Measurements from ENCODE around the gene COX14. TPM values are rescaled to one million over a fixed set of nuclear protein-coding genes. Genes with fewer than 3 reads are reported as not detected.
A peak's percentile ranks its signal among the peaks of the same experiment; 100 is the strongest.

The COX14 gene
- total RNA-seq (2021; ENCODE audit: unreplicated experiment) (41.0 TPM), Bru-seq, nascent RNA (percentile 79 among the genes with signal in this experiment), BruChase-seq, experiment 1, labeled RNA remaining after a 6-hour chase (percentile 91 among the genes with signal in this experiment), BruChase-seq, experiment 2, labeled RNA remaining after a 2-hour chase (percentile 87 among the genes with signal in this experiment)
- polyA plus RNA-seq (2012): 52.7 and 58.8 TPM in 2 replicates
- long read RNA-seq, transcript COX14-203 (2 exons, 739 nt): major isoform, 15 of 18 reads
- long read RNA-seq, partial matches to known transcripts: 3 of 18 reads
- long read RNA-seq, other reads (novel, unspliced or antisense): 0 of 18 reads

GRCh38 chr12:50111693-50112455, at the start of gene COX14:
TSS of gene COX14 (plus strand) at chr12:50112236. CDS start at chr12:50120044, 7,808 bp downstream.
- no peaks in the 10 kb centered on the region for H3K9me3 ChIP-seq (ENCODE audit: control insufficient read depth in 1 of 2, insufficient read depth in 1 of 2, low read depth in 1 of 2, low read length in 2 of 2)
- no peaks in the 10 kb centered on the region for H3K27me3 ChIP-seq (ENCODE audit: insufficient read depth, low read length)
- POLR2A ChIA-PET: interaction anchor here (0.6 to 2.8 kb wide), 13 partner anchors 8 to 370 kb away, joined by 3 to 20 read pairs (median 4); partner anchors contain the start of genes CERS5, GPD1, LIMA1 and SMARCD1
- DNase-seq (ENCODE audit: low read depth, low spot score) (peak; percentile 99), ATAC-seq (peak; percentile 90)
- no peak within 1 kb of the TSS for H2AFZ ChIP-seq (ENCODE audit: low read depth, low read length, poor library complexity, severe bottlenecking)
- RAD21 ChIA-PET (ENCODE audit: low non-redundant PET in 1 of 2, low total read pairs in 2 of 2, uncharacterized antibody in 2 of 2, unreplicated experiment in 2 of 2): interaction anchor here (0.5 to 1.7 kb wide), 9 partner anchors 27 to 203 kb away, joined by 3 to 7 read pairs (median 3); partner anchors contain the start of genes CERS5 (in 1 of the 2) and SMARCD1 (in 1 of the 2)
- peak within 1 kb of the TSS; percentile 85 for H3K9ac ChIP-seq (ENCODE audit: low read length)
- H3K4me1 ChIP-seq (ENCODE audit: control insufficient read depth in 1 of 2, insufficient read depth in 2 of 2, low read length in 2 of 2): peaks cover 20 to 22% of the 10 kb centered on the region in 2 experiments
- no peaks in the 10 kb centered on the region for H3K36me3 ChIP-seq (ENCODE audit: control insufficient read depth in 1 of 2, insufficient read depth in 2 of 2, low read length in 2 of 2)
- peak within 1 kb of the TSS; percentile 93 to 99 for H3K4me3 ChIP-seq (replicated peaks in 1 of 2; ENCODE audit: low read depth in 1 of 2, low read length in 2 of 2)
- peak within 1 kb of the TSS; percentile 77 for H3K27ac ChIP-seq (ENCODE audit: low read depth, low read length)
- no peaks in the 10 kb centered on the region for H3K9me2 ChIP-seq (ENCODE audit: insufficient read depth)
- CTCF ChIA-PET: interaction anchor here (0.7 to 3.8 kb wide), 32 partner anchors 8 to 813 kb away, joined by 3 to 33 read pairs (median 4); partner anchors contain the start of genes CERS5, GPD1, LIMA1 and SMARCD1
- no peaks in the 10 kb centered on the region for H4K20me1 ChIP-seq (ENCODE audit: insufficient read depth)
- peaks cover 40% of the 10 kb centered on the region for H3K79me2 ChIP-seq (ENCODE audit: insufficient read depth, low read length)
- no TSS peak for BruUV-seq (replicated peaks)
- intact Hi-C loops (cut with micrococcal nuclease): loop anchor here (2.0 to 5.0 kb wide), 2 partner anchors 55 to 200 kb away; partner anchors contain the start of gene CERS5
- peak within 1 kb of the TSS; percentile 79 for H3K4me2 ChIP-seq (ENCODE audit: low read length)
- TF ChIP-seq ATF3 (IDR thresholded peaks at IDR 0.05) (no peak), EGR1 (IDR thresholded peaks at IDR 0.05; ENCODE audit: low read depth) (no peak), JUND (IDR thresholded peaks at IDR 0.05) (no peak), ELF1 (IDR thresholded peaks at IDR 0.05; ENCODE audit: borderline replicate concordance, low read depth) (peak; percentile 96; the same call in 1 of the 2 replicates), SRF (IDR thresholded peaks at IDR 0.05; ENCODE audit: low read depth) (peak; percentile 73; the same call in 1 of the 2 replicates), POLR2AphosphoS5 (IDR thresholded peaks at IDR 0.05; ENCODE audit: low read depth, low read length) (peak; percentile 92), SIN3A (IDR thresholded peaks at IDR 0.05; ENCODE audit: low read depth) (peak; percentile 95; the same call in 1 of the 2 replicates), SP1 (IDR thresholded peaks at IDR 0.05; ENCODE audit: low read depth) (peak; percentile 80), EZH2phosphoT487 (IDR thresholded peaks at IDR 0.05; ENCODE audit: borderline replicate concordance) (no peak), ZNF274 (IDR thresholded peaks at IDR 0.05; ENCODE audit: low read depth, low read length) (no peak), ZBTB33 (IDR thresholded peaks at IDR 0.05; ENCODE audit: extremely low read depth, insufficient replicate concordance, low read length) (peak; percentile 46), POLR2A (IDR thresholded peaks at IDR 0.05; ENCODE audit: borderline replicate concordance, extremely low read depth, insufficient read depth, insufficient read length) (peak; percentile 78), TCF7L2 (IDR thresholded peaks at IDR 0.05; ENCODE audit: borderline replicate concordance, extremely low read depth, insufficient read depth, insufficient read length) (peak; percentile 68), YY1 (IDR thresholded peaks at IDR 0.05; ENCODE audit: extremely low read depth, insufficient replicate concordance, low read depth, low read length) (peak; percentile 22), CEBPB (IDR thresholded peaks at IDR 0.05; ENCODE audit: low read depth) (no peak), RAD21 (IDR thresholded peaks at IDR 0.05; ENCODE audit: low read depth) (peak; percentile 70), CBX3 (IDR thresholded peaks at IDR 0.05; ENCODE audit: low read depth) (no peak), REST (IDR thresholded peaks at IDR 0.05; ENCODE audit: low read depth) (no peak), EZH2 (IDR thresholded peaks at IDR 0.05) (no peak)

All from HCT116 (cell line).